Stimulated activated CD4-positive, alpha-beta T cell treated with anti-CD3 and anti-CD28 coated beads, Interleukin-12 subunit alpha, Interleukin-12 subunit beta, amount 100 ng/mL, for 48 hours (primary cell): ENCODE results near the gene BPGM.

Experiments used
- DNase-seq, 3 donors: peaks; one replicate each; pipeline ENCODE4 v3.0.0-alpha.2; 2020; ENCODE audit warnings: low read depth in 2 of 3, low spot score in 1 of 3

The BPGM gene

DNA sequence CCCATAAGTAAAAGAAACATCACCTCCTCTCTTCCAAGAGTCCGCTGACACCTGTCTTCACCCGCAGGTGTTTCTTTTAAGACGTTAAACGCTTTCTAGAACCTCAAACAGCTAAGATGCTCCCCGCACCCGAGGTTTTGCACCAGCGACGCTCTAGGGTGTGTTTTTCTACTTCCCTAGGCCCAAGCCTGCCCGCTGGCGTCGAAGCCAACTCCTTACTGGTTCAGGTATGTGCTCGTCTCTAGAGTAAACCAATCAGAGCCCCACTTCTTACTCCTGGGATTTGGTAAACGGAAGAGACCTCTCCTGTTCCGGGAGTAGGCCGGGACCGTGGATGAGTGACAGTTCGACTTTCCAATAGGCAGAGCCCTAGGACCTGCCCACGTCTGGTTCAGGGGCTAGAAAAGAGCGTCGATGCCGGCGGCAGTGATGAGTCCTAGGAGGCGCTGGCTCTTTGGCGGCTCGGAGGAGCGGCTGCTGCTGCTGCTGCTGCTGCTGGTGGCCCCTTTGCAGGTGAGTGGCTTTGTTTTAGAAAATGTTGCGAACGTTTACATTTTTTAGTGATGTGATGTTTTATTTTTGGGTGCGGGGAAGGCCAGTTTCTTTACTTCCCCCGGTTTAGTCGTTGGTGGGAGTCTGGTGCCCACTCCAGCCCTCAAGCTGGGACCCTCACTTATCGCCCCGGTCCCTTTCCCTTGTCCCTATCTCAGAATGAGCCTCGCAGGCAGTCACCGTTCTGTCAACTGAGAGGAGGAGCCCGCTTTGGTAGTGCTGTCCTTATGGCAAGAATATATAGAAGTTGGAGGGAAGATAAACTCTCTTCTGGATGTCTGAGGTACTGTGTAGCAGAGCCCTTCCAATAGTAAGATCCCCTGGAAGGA is at the start of gene BPGM:
Gene BPGM, plus strand, starts transcription at position 429 of the 881 bp plus-strand sequence. CDS start 14,655 bp downstream, outside the sequence.
- DNase-seq: peak; percentile 91 to 95 (median 95)

DNA sequence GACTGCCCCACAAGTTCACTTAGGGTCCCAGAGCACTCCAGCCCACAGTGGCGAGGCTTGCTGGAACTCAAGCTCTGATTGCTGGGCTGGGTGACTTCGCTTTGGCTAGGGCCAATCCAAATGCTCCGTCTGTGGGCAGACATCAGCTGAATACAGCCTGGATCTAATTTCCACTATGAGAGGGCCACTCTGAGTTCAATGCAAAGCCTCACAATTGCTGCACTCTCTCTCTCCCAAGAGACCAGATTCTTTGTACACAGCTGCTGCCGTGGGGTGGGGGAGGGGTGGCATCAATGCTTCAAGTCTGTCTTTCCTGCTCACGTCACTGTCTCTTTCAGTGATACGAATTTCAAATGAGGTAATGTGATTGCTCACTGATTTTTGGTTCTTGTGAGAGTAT is 47.3 kb upstream of the BPGM start:
- DNase-seq: no peak

DNA sequence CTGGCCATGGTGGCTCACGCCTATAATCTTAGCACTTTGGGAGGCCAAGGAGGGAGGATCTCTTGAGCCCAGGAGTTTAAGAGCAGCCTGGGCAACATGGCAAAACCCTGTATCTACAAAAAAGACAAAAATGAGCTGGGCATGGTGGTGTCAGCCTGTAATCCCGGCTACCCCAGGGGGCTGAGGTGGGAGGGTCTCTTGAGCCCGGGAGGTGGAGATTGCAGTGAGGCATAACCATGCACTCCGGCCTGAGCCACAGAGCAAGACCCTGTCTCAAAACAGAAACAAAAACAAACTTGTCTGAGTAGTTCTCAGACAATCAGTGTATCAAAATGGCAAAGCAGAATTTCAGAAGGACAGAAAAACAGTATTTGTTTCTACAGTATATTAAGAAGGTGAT is 45.2 kb upstream of the BPGM start:
- no peak for DNase-seq

DNA sequence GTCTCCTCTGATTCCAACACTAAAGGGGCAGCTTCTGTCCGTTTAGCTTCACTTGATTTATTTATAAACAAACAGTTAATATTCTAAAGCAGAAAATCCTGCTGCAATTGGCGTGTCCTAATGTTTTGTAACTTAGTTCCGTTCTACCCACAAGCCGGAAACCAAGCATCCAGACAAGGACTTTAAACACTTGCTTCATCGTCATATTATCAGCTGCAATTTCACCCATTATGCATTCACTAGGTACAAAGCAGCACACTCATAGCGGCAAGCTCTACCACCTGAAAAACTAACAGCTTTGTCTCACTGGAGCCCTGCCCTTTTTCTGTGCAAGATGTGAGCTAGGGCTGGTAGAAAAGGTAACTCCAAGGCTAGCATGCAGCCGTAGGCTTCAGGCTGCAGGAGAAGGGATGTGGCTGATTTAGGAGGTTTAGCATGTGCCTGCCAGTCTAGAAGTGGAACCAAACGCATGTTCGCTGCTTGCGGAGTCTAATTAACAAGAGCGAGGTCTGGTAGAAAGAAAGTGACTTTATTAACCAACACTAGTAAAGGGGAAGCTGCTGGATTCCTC is 43.7 kb upstream of the BPGM start:
- DNase-seq: no peak

DNA sequence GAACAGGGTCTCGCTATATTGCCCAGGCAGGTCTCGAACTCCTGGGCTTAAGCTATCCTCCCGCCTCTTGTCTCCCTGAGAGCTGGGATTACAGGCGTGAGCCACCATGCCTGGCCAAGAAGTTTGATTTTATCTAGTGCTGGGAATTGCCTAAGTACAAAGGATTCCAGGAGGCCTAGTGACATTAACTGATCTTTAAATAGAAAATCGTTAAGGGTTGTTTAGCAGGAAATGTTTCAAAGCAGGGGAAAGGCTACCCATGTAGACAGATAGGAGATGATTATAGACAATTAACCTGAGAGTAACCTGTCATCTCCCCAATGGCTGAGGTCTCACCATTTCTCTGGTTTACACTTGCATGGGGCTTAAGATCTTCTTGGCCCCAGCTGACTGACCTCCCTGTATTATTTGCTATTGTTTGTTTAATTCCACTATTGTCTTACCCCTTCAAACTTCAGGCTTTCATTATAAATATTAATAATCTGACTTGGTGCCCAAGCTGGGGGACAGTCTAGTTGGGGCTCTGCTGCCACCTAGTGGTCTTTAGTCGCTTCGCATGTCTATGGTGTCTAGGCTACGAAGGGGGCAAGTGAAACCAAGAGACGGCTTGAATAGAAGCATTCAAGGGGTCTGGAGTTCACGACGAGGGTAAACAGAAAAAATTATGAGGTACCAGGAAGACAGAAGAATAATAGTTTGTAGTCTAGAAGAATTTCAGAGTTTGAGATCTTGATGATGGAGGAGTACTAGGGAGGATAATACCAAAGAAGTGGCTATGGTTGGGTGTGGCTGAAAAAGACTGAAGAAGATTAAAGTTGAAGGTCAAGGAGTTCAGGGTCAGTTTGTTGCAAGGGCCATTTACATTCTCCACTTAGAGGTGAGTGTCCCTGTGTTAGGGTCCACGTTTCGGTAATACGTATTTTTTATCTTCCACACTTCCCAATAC is 40.4 kb upstream of the BPGM start:
- peak; percentile 15 to 49 (median 42) for DNase-seq

DNA sequence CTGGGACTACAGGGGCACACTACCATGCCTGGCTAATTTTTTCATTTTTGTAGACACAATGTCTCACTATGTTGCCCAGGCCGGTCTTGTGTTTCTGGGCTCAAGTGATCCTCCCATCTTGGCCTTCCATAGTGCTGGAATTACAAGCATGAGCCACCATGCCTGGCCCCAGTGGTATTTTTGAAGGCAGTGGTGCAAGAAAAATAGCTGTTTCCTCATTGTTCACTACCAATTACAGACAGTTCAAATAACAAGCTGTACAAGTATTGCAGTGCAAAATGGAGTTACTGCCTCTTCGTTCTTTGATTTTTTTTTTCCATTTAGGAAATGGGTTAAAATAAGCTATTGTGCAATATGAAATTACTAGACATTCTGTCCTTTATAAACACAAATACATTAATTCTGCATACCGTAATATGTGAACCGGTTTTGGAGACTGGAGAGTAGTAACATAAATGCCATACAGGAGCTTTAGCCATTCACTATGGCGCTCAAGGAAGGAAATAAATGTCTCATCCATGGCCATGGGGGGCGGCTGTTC is 35.0 kb upstream of the BPGM start:
- no peak for DNase-seq

DNA sequence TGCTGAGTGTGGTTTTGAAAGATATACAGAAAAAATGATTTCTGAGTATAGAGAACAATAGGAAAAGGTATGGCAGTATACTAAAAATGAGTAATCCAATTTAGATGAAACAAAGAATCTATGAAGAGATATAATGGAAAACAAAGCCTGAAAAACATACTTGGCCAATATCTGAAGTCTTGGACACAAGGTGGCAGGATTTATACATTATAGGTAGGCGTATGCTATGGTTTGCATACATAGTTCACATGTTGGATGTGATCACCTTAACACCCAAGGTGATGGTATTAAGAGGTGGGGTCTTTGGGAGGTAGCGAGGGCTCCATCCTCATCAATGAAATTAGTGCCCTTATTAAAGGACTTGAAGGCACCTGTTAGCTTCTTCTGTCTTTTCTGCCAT is 34.5 kb upstream of the BPGM start:
- no peak for DNase-seq

DNA sequence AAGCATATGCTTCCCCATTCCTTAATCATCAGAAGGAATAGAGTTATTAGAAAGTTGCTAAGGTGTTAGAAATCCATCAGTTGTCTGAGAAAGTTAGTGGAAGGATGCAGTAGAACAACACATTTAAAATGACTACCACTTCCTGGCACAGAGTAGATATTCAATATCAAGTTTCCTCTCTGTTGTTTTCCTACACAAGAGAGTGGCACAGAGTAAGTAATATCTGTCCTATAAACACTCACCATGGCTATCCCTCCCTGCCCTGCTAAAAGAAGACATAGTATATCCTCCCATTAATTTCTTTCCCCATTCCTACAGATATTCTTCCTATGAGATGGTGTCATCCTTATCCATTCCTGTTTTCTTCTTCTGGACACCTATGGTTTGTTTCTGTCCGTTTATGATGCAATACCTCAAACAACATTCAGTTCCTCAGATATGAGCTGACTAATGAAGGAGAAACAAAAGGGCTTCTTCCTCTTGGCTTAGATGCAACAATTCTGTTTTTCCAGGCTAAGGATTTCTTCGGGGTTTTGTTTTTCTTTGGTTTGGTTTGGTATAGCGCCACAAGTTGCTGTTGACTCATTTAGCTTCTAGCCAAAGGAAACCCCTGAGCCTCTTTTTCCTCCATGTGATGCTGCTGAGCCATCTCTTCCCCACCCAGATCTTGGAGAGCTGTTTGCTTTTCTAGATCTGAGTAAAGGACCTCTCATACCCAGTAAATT is 32.9 kb upstream of the BPGM start:
- DNase-seq: peak in 2 of 3 donors; percentile 27 to 29

DNA sequence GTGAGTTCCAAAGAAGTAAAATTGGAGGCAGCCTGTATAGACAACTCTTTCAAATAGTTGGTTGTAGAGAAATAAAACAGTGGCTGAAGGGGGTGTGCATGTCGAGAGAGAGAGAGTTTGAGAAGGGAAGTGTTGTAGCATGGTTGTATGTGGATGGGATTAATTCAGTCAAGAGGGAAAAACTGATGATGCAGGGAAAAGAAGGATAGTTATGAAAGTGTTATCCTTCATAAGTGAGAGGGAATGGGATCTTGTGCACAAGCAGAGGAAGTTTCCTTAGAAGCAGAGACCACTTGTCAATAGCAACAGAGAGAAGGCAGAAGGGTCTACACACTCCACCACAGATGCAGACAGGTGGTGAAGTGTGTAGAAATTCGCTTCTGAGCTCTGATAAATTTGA is 30.0 kb upstream of the BPGM start:
- no peak for DNase-seq

DNA sequence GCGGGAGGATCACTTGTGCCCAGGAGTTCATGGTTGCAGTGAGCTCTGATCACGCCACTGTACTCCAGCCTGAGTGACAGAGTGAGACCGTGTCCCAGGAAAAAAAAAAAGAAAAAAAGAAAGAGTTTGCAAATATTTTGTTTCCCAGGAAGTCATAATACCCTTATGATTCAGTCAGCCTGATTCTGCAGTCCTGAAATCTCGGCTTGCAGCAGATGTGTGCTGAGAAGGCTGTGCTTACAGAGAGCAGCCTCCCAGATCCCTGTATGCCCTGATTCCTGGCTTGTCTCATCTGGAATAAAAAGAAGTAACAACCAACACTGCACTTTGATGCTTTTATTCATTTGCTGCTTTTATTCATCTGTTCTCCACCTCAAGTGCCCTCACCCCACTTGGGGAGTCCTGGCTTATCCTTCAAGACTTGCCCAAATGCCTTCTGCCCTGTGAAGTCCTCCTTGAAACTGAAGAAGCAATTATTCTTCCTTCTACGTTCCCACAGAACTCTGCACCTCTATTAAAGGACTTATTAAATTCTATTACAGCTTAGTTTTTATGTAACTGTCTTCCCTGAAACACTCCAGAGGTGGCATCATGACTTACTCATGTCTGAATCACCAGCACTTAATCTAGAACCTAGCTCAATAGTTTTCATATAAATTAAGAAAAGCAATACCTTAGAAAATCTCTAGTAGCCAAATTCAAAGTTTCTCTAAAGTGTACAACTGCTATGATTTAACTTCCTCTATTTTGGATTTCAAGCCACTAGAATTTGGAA is 27.7 kb upstream of the BPGM start:
- no peak for DNase-seq

DNA sequence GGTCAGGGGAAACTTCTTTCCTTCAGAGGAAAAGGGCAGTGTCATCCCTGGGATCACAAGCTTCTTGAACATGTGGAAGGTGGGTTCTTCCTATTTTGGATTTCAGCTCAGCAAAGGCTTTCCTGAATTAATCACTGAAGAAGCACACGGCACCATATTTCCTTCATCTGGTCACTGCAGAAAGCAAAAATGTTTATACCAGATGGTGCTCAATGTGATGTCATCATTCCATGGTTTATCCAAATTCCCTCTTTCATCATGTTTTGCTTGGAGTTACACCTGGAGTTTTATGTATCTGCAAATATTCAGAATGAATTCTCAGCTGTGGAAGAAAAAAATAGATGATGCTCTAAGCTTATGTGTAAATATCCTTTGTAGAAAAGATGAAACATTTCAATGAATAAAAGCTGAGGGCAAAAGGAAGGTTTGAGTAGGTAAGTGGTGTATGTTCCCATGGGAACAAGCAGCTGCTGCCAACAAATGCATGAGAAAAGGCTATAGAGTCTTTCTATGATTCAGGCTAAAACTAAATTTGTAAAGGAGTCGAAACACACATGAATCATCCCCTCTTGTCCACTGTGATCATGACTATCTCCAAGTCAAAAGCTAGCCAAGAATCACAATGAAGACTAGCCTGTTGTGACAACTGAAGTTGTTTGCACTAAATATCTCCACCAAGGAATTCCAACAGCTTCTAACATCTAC is 26.9 kb upstream of the BPGM start:
- DNase-seq: no peak

DNA sequence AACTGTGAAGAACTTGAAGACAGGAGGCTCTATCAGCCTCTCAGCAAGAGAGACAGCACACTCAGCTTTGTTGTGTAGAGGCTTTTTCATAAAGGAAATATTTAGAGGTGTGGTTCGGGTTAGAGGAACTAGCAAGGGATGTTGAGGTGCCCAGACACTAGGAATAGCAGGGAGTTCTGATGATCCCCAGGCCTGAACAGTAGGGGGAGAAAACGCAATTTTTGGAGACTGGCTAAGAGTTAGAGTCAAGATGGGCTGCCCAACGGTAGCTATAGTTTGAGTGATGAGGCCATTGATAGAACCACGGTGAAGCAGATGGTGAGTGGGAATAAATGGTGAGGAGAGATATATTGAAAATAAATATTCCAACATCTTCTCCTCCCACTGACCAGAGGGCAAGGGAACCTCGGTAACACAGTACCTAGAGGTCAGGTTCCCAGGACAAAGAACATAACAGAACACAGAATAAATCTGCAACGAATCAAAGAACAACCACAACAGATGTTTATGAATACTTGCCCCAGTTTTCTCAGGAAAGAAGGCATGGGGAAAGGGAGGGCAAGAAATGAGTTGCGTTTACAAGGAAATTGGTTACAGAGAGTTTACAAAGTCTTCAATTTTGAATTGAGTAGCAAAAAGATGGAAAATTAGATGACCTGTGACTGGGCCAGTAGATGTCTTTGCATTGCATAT is 24.2 kb upstream of the BPGM start:
- DNase-seq: no peak

DNA sequence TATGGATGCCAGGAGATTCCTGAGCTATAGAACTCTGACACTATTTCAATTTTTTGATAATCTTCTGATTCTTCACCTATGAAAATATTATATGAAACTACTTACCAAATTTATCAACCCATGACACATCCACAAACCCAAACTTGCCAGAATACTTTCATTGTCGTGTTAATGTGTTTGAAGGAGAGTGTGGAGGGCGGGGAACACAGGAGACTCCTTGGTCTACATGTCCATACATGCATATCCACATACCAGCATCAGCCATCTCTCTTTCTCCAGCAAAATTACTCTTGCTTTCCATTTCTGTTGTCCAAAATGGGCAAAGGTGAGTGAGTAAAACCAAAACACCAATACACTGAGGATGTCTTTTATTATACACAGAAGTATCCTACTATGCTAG is 23.5 kb upstream of the BPGM start:
- DNase-seq: no peak

DNA sequence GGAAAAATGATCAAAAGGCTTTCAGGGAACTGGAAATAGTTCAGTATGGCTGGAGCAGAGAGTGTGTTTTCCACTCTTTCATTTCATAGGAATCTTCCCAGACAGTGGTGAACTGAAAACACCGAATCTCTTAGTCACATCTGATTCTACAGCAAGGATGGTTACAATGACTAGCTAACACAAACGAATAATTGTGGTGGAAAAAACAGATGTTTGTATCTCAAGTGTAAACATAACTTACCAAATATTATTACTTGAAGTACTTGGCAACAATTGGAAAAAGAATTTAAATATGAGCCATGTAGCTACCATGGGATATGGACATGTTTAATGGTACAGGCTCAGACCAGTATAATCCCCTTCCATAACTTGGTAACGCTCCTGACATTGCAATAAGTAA is 21.1 kb upstream of the BPGM start:
- no peak for DNase-seq

DNA sequence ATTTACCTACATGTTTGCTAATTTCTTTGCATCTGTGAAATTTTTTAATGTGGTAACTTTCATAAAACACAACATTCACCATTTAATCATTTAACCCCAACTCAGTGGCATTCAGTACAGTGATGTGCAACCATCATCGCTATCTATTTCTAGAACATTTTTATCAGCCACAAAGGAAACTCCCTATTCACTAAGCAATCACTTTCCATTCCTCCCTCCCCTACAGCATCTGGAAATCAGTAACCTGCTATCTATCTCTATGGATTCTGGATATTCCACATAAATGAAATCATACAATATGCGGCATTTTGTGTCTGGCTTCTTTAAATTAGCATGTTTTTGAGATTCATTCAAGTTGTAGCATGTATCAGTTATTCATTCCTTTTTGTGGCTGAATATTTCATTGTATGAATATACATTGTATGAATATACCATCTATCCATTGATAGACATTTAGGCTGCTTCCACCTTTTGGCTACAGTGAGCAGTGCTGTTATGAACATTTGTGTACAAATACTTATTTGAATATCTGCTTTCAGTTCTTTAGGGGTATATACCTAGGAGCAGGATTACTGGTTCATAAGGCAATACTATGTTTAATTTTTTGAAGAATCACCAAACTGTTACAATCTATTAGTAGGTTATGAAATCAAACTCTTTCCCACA is 19.4 kb upstream of the BPGM start:
- no peak for DNase-seq

DNA sequence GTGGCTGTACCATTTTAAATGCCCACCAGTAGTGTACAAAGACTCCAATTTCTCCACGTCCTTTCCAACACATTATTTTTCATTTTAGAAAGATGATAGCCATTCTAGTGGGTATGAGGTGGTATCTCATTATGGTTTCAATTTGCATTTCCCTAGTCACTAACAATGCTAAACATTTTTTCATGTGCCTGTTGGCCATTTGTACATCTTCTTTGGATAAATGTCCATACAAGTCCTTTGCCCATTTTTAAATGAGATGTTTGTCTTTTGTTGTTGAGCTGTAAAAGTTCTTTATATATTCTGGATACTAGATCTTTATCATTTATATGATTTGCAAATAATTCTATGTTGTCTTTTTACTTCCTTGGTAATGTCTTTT is 18.9 kb upstream of the BPGM start:
- DNase-seq: no peak

DNA sequence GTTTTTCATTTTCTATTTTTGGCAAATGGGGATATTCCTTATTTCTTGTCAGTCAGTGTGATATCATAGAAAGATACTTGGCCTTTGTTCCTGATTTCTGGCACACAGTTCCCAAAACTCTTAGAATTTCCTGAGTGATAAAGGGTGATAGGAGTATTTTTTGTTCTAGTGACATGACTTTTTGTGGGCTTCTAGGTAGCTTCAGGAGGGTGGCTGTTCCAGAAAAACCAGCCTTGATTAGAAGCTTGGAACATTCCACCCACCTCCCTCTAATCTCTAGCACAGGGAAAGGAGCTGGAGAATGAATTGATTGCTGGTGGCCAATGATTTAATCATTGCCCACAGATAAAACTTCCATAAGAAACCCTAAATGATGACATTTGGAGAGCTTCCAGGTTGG is 17.2 kb upstream of the BPGM start:
- DNase-seq: no peak

DNA sequence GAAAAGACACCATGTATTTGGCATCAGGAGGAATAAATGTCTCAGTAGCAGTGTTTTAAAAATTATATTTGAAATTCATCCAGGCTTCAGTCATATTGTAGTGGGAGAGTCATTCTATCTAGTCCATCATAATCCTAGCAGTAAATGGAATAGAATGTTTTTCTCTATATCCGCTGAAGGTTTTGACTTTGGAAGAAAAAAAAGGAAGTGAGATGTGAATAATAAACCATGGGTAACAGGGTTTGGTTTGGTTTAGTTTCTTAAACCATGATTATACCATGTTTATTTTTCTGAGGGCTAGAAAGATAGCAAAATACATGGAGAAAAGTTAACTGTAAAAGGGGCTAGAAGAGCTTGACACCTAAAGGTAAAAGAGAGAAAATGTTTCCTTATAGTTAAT is 16.4 kb upstream of the BPGM start:
- DNase-seq: no peak
